IMR-90 (cell line): ENCODE measurements around the gene KIF1A. TPM values are rescaled to one million over a fixed set of nuclear protein-coding genes. Genes with fewer than 3 reads are reported as not detected.

Source experiments
- ATAC-seq: fragments of 200-7000 bp; cut with Tn5 transposase; 2 replicates; pipeline ENCODE4 v1.9.1; 2020; ENCODE audit warnings: low read depth, mild to moderate bottlenecking, moderate library complexity
- BruUV-seq: library from RNA; stranded (reverse); fragments of 400-500 nt; replicated peaks from 2 replicates; lab custom pipeline; 2021; lab: Mats Ljungman, UMichigan
- CTCF ChIA-PET: fragments of 300-600 bp; formaldehyde crosslinking; extraction: SDS; loops from one replicate; lab custom pipeline; 2021; ENCODE audit warnings: antibody characterized with exemption; lab: Yijun Ruan, JAX
- POLR2A ChIA-PET: fragments of 300-600 bp; sonication (Branson Sonifier 250); formaldehyde crosslinking; loops from one replicate; lab custom pipeline; 2022; ENCODE audit warnings: antibody characterized with exemption; ENCODE audit not compliant: unreplicated experiment; lab: Charles Lee
- DNase-seq: peaks from one replicate; pipeline ENCODE4 v3.0.0; 2013
- H2AFZ ChIP-seq: replicated peaks from 2 replicates; pipeline ENCODE3; 2013; ENCODE audit warnings: low read length, mild to moderate bottlenecking; ENCODE audit not compliant: poor library complexity
- H2AK5ac ChIP-seq: 2 replicates; pipeline ENCODE4 v1.6.1; 2013; ENCODE audit warnings: low read depth, low read length, inconsistent platforms
- H2AK9ac ChIP-seq: replicated peaks from 2 replicates; pipeline ENCODE3; 2013; ENCODE audit warnings: mild to moderate bottlenecking, low read depth, low read length, moderate library complexity; ENCODE audit not compliant: poor library complexity
- H2BK120ac ChIP-seq: 2 replicates; pipeline ENCODE4 v1.6.1; 2013; ENCODE audit warnings: low read depth, low read length, inconsistent platforms
- H2BK15ac ChIP-seq: 3 replicates; pipeline ENCODE4 v1.6.1; 2013; ENCODE audit warnings: low read depth, low read length, inconsistent platforms
- H2BK20ac ChIP-seq: 2 replicates; pipeline ENCODE4 v1.6.1; 2013; ENCODE audit warnings: low read depth, mild to moderate bottlenecking, inconsistent platforms, low read length, moderate library complexity
- H2BK5ac ChIP-seq: 2 replicates; pipeline ENCODE4 v1.6.1; 2013; ENCODE audit warnings: mild to moderate bottlenecking, low read depth, low read length, inconsistent platforms; ENCODE audit not compliant: poor library complexity, severe bottlenecking
- H3K14ac ChIP-seq: replicated peaks from 2 replicates; pipeline ENCODE4 v1.6.1; 2013; ENCODE audit warnings: low read depth, low read length, inconsistent platforms
- H3K18ac ChIP-seq: 2 replicates; pipeline ENCODE4 v1.6.1; 2013; ENCODE audit warnings: low read depth, low read length, control low read depth
- H3K23ac ChIP-seq: 2 replicates; pipeline ENCODE4 v1.6.1; 2013; ENCODE audit warnings: low read depth, low read length, inconsistent platforms
- H3K27ac ChIP-seq: 2 replicates; pipeline ENCODE4 v1.5.1; 2013; ENCODE audit warnings: mild to moderate bottlenecking, control low read depth, low read length; ENCODE audit not compliant: insufficient read depth
- H3K27me3 ChIP-seq: 2 replicates; pipeline ENCODE4 v1.6.1; 2013; ENCODE audit warnings: low read length; ENCODE audit not compliant: control insufficient read depth, insufficient read depth
- H3K36me3 ChIP-seq: 2 replicates; pipeline ENCODE4 v1.6.1; 2013; ENCODE audit warnings: low read length, mixed read lengths; ENCODE audit not compliant: control insufficient read depth, insufficient read depth
- H3K4ac ChIP-seq: 2 replicates; pipeline ENCODE4 v1.6.1; 2013; ENCODE audit warnings: low read depth, low read length, inconsistent platforms
- H3K4me1 ChIP-seq: 2 replicates; pipeline ENCODE4 v1.6.1; 2013; ENCODE audit warnings: low read length, mixed read lengths; ENCODE audit not compliant: control insufficient read depth, insufficient read depth
- H3K4me2 ChIP-seq: 2 replicates; pipeline ENCODE4 v1.6.1; 2013; ENCODE audit warnings: low read depth, mild to moderate bottlenecking, control low read depth, low read length, moderate library complexity
- H3K4me3 ChIP-seq: 2 replicates; pipeline ENCODE4 v1.5.1; 2013; ENCODE audit warnings: low read depth, mild to moderate bottlenecking, control low read depth, low read length, moderate library complexity; ENCODE audit not compliant: insufficient read depth
- H3K56ac ChIP-seq: 2 replicates; pipeline ENCODE4 v1.6.1; 2013; ENCODE audit warnings: low read length, inconsistent platforms; ENCODE audit not compliant: insufficient read depth; ENCODE audit errors: extremely low read depth
- H3K79me1 ChIP-seq, 2 experiments: 2 replicates each; pipeline ENCODE4 v1.6.1; 2013; ENCODE audit warnings: low read length in 2 of 2, inconsistent platforms in 1 of 2, low read depth in 1 of 2
- H3K9ac ChIP-seq: 2 replicates; pipeline ENCODE4 v1.6.1; 2013; ENCODE audit warnings: low read depth, low read length, control low read depth
- H3K9me1 ChIP-seq: 2 replicates; pipeline ENCODE4 v1.6.1; 2013; ENCODE audit warnings: low read length, inconsistent platforms; ENCODE audit not compliant: insufficient read depth
- H3K9me3 ChIP-seq: 2 replicates; pipeline ENCODE4 v1.6.1; 2013; ENCODE audit warnings: low read length; ENCODE audit not compliant: control insufficient read depth, insufficient read depth
- H4K20me1 ChIP-seq: 2 replicates; pipeline ENCODE4 v1.6.1; 2013; ENCODE audit warnings: low read length, inconsistent platforms; ENCODE audit not compliant: insufficient read depth
- H4K5ac ChIP-seq: 2 replicates; pipeline ENCODE4 v1.6.1; 2013; ENCODE audit warnings: mild to moderate bottlenecking, low read depth, low read length, control low read depth
- H4K8ac ChIP-seq, 2 experiments: 2 replicates each; pipeline ENCODE4 v1.6.1; 2013; ENCODE audit warnings: low read depth in 2 of 2, low read length in 2 of 2, control low read depth in 1 of 2, inconsistent platforms in 1 of 2
- H4K91ac ChIP-seq: 2 replicates; pipeline ENCODE4 v1.6.1; 2013; ENCODE audit warnings: low read depth, low read length, inconsistent platforms; ENCODE audit not compliant: insufficient read depth
- RAD21 ChIP-seq: IDR thresholded peaks from 2 replicates; pipeline ENCODE4 v1.6.1; 2012; ENCODE audit warnings: low read length, improper control_type of control experiment
- RFX5 ChIP-seq: IDR thresholded peaks from 2 replicates; pipeline ENCODE4 v1.8.0; 2012; ENCODE audit warnings: low read depth, mild to moderate bottlenecking, low read length, moderate library complexity
- SMC3 ChIP-seq: fragments of 150-350 bp; IDR thresholded peaks from 2 replicates; pipeline ENCODE4 v1.6.1; 2016; ENCODE audit warnings: low read depth, mild to moderate bottlenecking, antibody characterized with exemption, low read length, moderate library complexity
- WGBS, 2 experiments: methylation state at CpG; one replicate each; pipeline versions ENCODE4 v1.1.5 to v1.1.7; 2013; ENCODE audit warnings: missing lambda C conversion rate in 2 of 2; ENCODE audit not compliant: insufficient read length in 1 of 2; ENCODE audit errors: extremely low coverage in 2 of 2; 5-methylcytosine and 5-hydroxymethylcytosine counted together
- dilution Hi-C: fragments of 300-500 bp; cut with HindIII; formaldehyde crosslinking; loops from one replicate; pipeline ENCODE4 v1.14.3; 2018; ENCODE audit warnings: low sequenced_read_pairs; ENCODE audit not compliant: unreplicated experiment
- in situ Hi-C: fragments of 300-500 bp; cut with MboI; formaldehyde crosslinking; loops from 3 replicates; pipeline ENCODE4 v1.14.3; 2019; ENCODE audit warnings: low sequenced_read_pairs, inconsistent platforms, mixed read lengths
- intact Hi-C: fragments of 100-400 bp; cut with micrococcal nuclease; formaldehyde crosslinking; loops from 2 replicates; pipeline ENCODE4 v1.10.0; 2022
- polyA plus RNA-seq, 3 experiments: library from polyadenylated mRNA; depleted of rRNA; stranded (reverse); fragments of >200 nt; gene quantifications; 2 replicates each; pipeline ENCODE4 v1.2.3, GENCODE V29; 2012; ENCODE audit warnings: low replicate concordance in 1 of 3
- total RNA-seq: library from RNA; depleted of rRNA; stranded (reverse); fragments of >200 nt; gene quantifications from 2 replicates; pipeline ENCODE4 v1.2.3, GENCODE V29; 2012
- TF ChIP-seq, protein P1 (sequence below): conservative IDR thresholded peaks from 2 replicates; pipeline ENCODE4 v1.5.1; 2012; ENCODE audit warnings: mild to moderate bottlenecking, low read depth, low read length, improper control_type of control experiment

Gene KIF1A
- total and polyA plus RNA-seq, 2 of the 4 experiments (the other 2 are of a cell fraction): under 0.01 TPM; not detected in 1

DNA sequence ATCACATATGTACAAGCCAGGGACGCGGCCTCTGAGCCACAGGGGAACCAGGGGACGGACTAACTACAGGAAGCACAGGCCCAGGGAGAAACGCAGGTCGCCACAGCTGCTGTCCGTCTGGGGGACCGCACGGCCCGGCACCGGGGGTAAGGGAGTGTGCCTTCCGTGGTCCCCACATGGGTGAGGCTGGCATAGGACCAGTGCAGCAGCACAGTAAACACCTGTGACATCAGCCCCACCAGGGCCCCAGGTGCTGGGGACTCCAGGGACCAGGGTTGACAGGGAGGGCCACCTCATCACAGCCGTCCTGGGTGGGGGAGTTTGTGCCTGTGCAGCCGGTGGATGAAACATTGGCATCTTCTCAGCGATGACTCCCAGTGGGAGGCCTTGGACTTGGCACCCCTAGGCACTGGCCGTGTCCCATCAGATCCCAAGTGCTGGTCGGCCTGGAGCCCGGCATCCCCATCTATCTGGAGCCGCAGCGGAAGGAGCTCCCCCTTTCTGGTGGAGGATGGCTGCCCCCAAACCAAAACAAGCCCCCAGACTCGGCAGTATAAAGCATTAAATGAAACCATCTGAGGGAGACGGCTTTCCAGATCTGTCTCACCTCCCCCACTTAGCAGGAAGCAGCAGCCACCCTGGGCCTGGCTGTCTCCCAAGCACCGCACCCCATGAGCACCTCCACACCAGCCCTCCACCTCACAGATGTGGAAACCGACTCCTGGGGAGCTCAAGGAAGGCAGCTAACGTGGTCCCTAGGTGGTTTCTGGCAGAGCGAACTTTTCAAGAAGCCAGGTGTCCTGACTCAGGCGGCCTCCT is 105.9 kb downstream of the KIF1A start:
- Histone ChIP-seq H3K4ac (no peak overlapping the region), H4K20me1 (no peaks in the 10 kb centered on the region), H2AK5ac (no peak overlapping the region), H3K9me1 (no peaks in the 10 kb centered on the region), H3K14ac (no peak overlapping the region), H3K9ac (no peak overlapping the region), H2BK15ac (no peak overlapping the region), H4K5ac (no peak overlapping the region), H3K23ac (no peak overlapping the region), H3K27me3 (peaks cover 42% of the 10 kb centered on the region; the same call in 1 of the 2 replicates), H2BK20ac (no peak overlapping the region), H2AFZ (no peak overlapping the region), H3K4me3 (no peak overlapping the region), H3K36me3 (no peaks in the 10 kb centered on the region), H2BK120ac (no peak overlapping the region), H4K91ac (no peak overlapping the region), H2AK9ac (no peak overlapping the region), H3K4me2 (no peak overlapping the region), H3K27ac (no peak overlapping the region), H3K9me3 (no peaks in the 10 kb centered on the region), H3K4me1 (no peaks in the 10 kb centered on the region), H3K79me1 (no peaks in the 10 kb centered on the region), H2BK5ac (no peak overlapping the region), H3K56ac (no peak overlapping the region), H4K8ac (no peak overlapping the region), H3K18ac (no peak overlapping the region)
- intact Hi-C loops (no loop called here), dilution Hi-C loops (no loop called here), in situ Hi-C loops (no loop called here)
- ChIA-PET CTCF (no interaction called here), POLR2A (no interaction called here)
- ATAC-seq (no peak), DNase-seq (no peak)
- BruUV-seq: no TSS peak
- 70% methylated on average over 7 of the region's 26 CpGs; no CpG with 5 or more reads in 1 of the 2 experiments for WGBS, 2 experiments
- TF ChIP-seq SMC3 (no peak), RAD21 (no peak), RFX5 (no peak)
- TF ChIP-seq, protein P1, sequence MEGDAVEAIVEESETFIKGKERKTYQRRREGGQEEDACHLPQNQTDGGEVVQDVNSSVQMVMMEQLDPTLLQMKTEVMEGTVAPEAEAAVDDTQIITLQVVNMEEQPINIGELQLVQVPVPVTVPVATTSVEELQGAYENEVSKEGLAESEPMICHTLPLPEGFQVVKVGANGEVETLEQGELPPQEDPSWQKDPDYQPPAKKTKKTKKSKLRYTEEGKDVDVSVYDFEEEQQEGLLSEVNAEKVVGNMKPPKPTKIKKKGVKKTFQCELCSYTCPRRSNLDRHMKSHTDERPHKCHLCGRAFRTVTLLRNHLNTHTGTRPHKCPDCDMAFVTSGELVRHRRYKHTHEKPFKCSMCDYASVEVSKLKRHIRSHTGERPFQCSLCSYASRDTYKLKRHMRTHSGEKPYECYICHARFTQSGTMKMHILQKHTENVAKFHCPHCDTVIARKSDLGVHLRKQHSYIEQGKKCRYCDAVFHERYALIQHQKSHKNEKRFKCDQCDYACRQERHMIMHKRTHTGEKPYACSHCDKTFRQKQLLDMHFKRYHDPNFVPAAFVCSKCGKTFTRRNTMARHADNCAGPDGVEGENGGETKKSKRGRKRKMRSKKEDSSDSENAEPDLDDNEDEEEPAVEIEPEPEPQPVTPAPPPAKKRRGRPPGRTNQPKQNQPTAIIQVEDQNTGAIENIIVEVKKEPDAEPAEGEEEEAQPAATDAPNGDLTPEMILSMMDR: no peak
